D341Med (cell line): ENCODE data around the gene RAP1A.
A peak's percentile ranks its signal among the peaks of the same experiment; 100 is the strongest.
"Not testable (repeated sequence)": the region's sequence is repeated elsewhere in the genome, so short reads cannot be mapped to it uniquely, and the experiment has no call there.

Experiments
- DNase-seq: peaks from one replicate; pipeline ENCODE4 v3.0.0; 2012; ENCODE audit warnings: low spot score

The RAP1A gene

GRCh38 chr1:111598544-111598943 is 21.0 kb upstream of the RAP1A start:
- DNase-seq, result no peak

- no peak for DNase-seq
Measured at GRCh38 chr1:111599781-111600693, 19.6 kb upstream of the RAP1A start.

GRCh38 chr1:111600886-111601386 is 18.7 kb upstream of the RAP1A start:
- DNase-seq, result no peak

DNA sequence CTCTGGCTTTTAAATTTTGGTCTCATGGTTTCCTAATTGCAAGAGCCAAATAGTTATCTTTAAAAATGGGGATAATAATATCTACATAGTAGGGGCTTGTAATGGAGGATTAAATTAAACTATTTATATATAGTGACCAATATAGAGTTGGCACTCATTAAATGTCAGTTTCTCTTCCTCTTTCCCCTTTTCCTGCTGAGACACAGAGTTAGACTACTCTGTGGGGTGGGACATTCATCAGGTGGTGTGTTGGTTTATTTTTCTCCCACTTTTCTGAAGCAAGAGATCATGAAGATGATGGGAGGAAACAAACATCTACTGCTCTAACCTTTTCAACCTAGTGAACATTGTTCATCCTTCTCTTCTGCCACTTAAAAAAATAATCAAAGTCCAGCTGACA is 17.3 kb upstream of the RAP1A start:
- DNase-seq, result no peak

DNA sequence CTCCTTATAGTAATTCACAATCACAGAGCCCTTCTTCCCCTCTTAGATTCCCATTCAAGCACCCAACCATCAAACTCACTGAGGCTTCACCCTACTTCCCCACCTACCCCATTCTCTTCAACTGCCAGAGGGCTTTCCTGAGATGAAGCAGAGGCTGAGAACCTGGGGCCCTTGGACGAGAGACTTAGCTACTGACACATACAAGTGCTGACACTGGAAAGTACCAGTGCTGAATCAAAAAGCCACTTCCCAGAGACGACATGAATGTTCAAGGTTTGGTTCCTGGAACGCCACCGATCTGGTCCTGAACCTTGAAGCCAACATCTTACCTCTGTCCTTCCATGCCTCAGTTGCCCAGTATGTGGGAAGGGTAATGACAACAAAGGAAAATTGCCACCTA is 16.6 kb upstream of the RAP1A start:
- no peak for DNase-seq

GRCh38 chr1:111603979-111604378 is 15.6 kb upstream of the RAP1A start:
- no peak for DNase-seq

GRCh38 chr1:111604931-111605330 is 14.7 kb upstream of the RAP1A start:
- no peak for DNase-seq

DNA sequence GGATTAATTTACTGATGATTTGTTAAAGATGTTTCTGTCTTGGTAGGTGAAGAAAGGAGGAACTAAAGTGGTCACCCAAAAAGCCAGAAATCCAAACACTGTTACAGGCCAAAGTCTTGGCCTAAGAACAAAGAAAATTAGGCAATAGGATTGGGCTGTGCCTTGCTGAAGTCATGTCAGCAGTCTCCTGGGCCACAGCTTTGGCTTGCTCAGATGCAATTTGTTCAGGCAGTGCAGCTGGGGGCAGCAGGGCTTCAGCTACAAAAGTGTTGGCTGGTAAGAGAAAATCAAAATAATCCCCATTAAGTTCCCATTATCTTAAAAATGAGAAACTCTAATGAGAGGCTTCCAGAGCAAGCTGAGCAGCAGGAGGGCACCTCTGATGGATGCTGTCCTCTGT is 14.0 kb upstream of the RAP1A start:
- no peak for DNase-seq

DNA sequence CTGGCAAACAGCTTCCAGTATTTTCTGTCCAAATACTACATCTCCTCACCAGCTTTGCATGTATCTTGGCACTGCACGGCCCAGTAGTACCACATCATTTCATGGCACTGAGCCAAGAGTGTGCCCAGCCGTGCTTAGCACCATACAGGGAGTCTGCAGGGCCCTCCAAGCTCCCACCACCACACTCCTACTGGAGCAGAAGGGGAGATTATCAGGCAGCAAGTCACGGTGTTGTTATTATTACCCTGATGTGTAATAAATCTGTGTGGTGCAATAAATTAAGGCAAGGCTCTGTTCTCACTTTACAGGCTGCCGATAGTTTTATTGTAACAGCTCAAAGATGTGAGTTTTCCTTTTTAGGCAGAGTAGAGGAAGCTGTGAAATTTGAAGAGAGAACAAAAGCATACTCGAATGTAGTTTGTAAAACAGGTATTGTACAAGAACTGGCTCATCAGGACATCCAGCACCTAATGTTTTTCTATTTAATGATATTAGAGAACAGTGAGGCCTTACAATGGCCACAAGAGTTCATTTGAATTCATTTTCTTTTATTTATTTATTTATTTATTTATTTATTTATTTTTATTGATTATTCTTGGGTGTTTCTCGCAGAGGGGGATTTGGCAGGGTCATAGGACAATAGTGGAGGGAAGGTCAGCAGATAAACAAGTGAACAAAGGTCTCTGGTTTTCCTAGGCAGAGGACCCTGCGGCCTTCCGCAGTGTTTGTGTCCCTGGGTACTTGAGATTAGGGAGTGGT is 13.0 kb upstream of the RAP1A start:
- not testable (repeated sequence) for DNase-seq

DNA sequence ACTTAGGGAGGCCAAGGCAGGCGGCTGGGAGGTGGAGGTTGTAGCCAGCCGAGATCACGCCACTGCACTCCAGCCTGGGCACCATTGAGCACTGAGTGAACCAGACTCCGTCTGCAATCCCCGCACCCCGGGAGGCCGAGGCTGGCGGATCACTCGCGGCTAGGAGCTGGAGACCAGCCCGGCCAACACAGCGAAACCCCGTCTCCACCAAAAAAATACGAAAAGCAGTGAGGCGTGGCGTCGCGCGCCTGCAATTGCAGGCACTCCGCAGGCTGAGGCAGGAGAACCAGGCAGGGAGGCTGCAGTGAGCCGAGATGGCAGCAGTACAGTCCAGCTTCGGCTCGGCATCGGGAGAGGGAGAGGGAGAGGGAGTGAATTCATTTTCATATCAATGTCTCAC is 11.1 kb upstream of the RAP1A start:
- DNase-seq, result not testable (repeated sequence)

GRCh38 chr1:111611986-111612385 is 7.6 kb upstream of the RAP1A start:
- no peak for DNase-seq

DNA sequence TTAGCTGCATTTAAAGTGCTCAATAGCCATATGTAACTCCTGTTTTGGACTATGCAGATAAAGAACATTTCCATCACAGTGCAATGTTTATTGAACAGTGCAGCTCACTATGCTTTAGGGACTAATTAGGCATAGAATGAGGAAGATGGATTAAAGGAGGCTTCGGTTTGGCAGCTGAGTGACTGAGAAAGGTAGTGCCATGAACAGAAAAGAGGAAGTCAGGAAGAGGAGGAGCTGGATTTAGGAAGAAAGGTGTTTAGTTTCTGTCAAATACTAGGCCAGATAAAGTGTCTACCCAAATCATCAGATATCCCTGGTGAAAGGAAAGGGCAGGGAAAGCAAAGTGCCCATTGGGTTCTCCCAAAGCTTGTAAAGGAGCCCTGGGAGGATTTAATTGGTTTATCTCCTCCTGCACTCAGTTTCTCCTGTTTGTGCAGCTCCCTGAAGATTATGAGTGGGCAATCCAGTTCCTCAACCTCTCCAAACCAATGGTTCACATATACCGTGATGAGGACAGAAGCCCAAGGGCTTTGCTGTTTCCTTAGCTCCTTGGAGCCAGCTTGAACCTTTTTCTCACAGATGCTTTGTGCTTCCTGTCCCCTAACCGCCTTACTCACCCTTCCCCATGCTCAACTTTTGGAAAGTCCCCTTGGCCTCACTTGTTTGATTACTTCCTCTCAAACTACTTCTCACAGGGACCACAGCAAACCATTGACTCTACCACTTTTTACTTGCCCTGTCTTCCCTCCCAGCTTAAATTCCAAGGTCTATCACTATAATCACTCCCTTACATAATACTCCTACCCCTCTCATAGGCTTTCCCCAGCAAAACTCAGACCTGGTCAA is 3.5 kb upstream of the RAP1A start:
- DNase-seq, result no peak

DNA sequence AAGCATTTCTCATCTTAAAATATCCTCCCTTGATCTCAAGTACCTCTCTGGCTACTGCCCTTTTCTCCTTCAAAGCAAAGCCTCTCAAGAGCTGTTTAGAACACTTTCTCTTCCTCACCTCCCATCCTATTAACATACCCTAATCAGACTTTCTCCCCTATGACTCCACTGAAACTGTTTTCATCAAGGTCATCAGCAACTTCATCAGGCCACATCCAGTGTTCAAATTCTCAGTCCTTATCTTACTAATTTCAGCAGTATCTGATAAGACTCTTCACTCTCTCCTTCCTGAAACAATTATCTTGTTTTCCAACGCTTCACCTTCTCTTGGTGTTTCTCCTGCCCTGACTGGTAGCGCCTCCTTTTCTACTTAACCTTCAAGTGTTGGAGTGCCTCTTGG is 1.5 kb upstream of the RAP1A start:
- no peak for DNase-seq

DNA sequence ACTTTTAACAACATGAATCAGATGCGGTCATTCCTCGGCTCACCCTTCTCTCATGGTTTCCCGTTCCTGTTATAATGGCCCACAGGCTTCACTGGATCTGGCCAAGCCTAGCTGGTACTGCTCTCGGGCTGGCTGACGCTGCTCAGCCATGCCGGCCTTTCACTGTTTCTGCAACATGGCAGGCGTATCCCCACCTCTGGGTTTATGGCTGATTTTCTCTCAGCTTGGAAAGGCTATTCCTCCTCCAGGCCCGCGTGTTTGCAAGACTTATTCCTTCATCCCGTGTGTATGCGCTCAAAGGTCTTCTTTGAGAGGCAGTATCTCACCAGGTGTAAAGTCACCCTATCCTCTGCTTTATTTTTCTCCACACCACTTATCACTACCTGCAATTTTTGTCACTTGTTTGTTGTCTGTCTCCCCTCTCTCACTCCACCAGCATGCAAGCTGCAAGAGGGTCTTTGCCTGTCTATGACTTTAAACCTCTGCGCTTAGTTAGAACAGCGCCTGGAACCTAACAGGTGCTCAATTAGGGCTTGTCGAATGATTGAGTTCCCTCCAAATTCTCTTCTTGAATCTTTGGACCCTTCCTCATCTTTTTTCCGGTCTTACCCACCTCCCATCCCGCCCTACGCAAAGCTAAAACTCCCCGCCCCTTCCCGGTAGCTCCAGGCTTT is 491 bp upstream of the RAP1A start:
- DNase-seq, result peak; percentile 22

DNA sequence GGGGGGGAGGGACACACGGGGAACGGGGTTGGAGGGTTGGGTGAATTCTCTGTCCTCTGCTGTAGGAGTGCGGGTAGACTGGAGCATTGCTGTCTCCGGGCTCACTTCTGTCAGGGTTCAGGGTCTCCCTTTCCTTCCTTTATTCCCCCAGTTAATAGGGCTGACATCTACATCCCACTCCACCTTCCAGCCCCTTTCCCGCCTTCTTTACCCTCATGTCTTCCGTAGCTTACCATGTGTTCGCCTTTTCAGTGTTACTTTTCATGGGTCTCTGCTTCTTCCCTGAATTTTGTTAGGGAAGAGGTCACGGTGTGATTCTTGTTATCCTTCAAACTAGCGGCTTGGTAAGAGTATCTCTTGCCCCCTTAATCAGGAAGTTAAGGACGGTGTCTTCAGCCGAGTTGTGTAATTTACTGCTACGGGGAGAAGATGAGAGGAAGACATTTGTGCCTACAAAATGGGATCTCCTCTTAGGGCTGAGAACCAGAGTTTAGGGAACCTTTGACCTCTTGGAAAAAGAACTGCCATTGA is 917 bp downstream of the RAP1A start:
- DNase-seq, result no peak

GRCh38 chr1:111621050-111621449 is 1.5 kb downstream of the RAP1A start:
- no peak for DNase-seq

DNA sequence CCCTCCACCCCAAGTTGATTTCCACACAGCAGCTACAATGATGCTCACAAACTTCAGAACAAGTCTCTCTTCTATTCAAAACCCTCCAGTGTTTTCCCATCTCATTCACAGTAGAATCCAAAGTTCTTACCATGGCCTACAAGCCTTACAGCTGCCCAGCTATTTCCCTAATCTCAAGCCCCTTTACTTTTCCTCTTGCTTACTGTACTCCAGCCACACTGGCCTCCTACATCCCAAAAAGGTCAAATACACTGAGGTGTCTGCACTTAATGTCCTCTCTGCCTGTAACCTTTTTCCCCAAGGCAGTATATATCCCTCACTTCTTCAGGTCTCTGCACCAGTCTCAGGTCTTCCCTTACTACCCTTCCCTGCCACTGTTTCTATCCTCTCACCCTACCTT is 2.6 kb downstream of the RAP1A start:
- DNase-seq, result no peak

GRCh38 chr1:111624382-111624781 is 4.8 kb downstream of the RAP1A start:
- DNase-seq, result no peak

- DNase-seq, result no peak
Measured at GRCh38 chr1:111625276-111625675, 5.7 kb downstream of the RAP1A start.

- no peak for DNase-seq
Measured at GRCh38 chr1:111628153-111628552, 8.6 kb downstream of the RAP1A start.

DNA sequence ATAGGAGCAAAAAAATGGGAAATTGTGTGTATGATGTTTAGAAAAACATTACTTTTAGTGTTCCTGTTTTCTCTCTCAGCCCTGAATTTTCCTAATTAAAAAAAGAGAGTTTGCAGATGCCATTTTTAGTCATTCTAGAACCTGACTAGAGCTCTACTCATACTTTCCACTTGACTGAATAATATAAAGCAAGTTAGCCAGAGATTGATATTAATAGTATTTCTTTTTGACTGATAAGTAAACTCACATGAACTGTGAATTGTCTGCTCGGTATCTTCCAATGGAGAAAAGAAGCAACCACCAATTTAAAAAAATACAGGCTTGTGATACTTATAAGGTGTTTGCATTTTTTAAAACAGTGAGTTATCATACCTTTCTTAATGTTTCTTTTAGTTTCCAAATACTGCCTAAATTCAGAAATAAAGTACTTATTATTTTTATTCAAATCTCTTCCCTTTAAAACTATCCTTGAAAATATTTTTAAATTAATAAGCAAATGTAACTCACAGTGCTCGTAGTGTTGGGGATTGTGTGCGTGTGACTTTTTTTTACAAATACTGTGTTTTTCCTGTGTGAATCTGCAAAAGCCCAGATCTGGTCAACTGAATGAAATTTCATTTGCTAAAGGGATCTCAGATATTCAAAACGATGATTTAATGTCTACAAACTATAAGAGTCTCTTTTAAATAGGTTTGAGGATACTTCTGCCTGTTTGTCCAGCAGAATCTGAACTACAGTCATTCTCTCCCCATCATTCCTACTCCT is 9.8 kb downstream of the RAP1A start:
- DNase-seq, result no peak
